Activated CD4-positive, alpha-beta T cell treated with anti-CD3 and anti-CD28 coated beads, Interleukin-2, Interleukin-6, amounts not matched to agents 100 ng/mL and 50 ng/mL, durations not matched to agents 16 hours and 8 hours (primary cell): ENCODE measurements around the gene ARL10.
A peak's percentile ranks its signal among the peaks of the same experiment; 100 is the strongest.

Source experiments
- DNase-seq: peaks from one replicate; pipeline ENCODE4 v3.0.0-alpha.2; 2020

ARL10 gene, protein sequence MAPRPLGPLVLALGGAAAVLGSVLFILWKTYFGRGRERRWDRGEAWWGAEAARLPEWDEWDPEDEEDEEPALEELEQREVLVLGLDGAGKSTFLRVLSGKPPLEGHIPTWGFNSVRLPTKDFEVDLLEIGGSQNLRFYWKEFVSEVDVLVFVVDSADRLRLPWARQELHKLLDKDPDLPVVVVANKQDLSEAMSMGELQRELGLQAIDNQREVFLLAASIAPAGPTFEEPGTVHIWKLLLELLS

DNA sequence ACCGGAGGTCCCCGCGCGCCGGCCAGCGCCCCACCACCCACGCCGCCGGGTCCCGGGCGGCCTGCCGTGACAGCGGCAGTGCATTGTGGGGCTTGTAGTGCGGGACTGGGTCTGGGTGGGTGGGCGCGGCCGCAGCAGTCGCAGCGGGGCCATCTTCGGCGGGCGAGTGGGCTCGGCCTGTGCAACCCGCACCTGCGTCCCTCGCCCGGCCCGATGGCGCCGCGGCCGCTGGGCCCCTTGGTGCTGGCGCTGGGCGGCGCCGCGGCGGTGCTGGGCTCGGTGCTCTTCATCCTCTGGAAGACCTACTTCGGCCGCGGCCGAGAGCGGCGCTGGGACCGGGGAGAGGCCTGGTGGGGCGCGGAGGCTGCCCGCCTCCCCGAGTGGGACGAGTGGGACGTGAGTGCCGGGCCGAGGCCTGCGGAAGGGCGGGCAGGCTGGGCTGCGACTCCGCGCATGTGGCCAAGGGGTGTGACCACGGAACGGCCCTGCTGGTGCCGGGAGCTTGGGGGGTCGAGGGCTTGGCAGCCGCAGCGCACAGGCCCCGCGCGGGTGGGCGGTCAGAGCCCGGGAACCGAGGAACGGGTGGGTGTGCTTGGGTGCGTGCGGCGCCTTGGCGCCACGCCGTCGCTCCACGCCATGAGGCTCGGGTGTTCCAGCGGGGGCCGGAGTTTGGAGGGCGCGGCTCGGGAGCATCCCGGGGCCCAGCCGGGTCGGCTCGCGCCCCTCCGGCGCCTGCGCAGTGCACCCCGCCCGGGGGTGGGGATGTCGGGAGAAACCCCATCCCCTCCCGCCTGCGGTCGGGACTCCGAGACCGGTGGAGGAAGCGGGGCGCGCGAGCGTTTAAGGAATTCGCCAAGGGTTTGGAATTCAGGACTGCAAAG, at the start of gene ARL10:
Gene ARL10, plus strand, starts transcription at position 137 of the 881 bp plus-strand sequence. Its CDS starts 77 bp downstream, at position 214.
- DNase-seq, result peak; percentile 65

DNA sequence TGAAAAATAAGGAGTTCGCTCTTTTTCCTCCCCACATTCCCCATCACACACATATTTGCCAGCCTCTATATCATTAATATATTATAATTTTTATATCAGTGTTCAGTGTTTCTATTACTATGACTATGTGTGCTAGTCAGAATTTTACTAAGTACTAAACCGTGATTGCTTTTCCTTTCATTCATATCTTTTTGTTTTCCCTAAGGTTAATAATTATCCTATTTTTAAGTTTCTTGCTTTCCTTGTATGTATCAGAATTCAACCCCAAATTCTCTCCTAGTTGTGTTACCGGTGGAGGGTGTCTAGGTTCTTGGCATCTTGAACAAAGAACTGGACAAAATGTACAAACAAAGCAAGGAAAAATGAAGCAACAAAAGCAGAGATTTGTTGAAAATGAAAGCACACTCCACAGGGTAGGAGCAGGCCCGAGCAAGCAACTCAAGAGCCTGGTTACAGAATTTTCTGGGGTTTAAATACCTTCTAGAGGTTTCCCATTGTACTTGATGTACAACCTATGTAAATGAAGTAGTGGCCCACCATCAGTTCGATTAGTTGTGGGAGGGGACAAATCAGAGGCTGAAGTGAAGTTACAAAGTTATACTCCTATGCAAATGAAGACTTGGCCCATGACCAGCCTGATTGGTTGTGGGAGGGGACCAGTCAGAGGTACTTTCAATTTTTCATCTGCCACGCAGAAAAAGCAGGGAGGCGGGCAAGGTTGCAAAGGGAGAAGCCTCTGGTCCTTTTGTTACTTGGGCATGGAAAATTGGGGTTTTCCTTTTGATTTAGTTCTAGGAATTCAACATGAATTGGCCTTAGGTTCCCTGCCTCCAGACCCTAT, 47.5 kb upstream of the ARL10 start:
- DNase-seq, result no peak

DNA sequence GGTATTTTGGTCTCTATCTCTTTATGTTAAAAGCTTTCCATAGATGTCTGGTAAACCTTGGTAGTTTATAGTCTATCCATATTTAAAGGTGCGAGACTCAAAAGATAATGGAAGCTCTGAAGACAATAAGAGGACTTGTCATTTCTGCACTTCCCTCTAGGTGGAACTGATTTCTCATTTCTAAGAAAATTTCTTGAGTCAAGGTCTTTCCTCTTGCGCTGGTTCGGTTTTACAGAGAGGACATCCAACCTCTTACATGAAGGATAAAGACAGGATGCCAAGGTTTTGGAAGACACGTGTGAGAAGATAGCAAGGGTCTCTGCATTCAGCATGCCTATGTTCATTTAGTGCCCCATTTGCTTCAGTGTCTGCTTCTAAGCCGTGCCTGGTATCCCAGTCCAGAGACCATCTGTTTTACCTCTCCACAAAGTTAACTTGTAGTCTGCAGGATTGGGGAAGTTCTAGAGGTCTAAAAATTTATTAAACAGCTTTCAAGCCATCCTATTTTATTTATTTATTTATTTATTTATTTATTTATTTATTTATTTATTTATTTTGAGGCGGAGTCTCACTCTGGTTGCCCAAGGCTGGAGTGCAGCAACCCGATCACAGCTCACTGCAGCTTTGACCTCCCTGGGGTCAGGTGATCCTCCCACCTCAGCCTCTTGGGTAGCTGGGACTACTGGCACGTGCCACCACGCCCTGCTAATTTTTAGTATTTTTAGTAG, 45.3 kb upstream of the ARL10 start:
- DNase-seq, result no peak

DNA sequence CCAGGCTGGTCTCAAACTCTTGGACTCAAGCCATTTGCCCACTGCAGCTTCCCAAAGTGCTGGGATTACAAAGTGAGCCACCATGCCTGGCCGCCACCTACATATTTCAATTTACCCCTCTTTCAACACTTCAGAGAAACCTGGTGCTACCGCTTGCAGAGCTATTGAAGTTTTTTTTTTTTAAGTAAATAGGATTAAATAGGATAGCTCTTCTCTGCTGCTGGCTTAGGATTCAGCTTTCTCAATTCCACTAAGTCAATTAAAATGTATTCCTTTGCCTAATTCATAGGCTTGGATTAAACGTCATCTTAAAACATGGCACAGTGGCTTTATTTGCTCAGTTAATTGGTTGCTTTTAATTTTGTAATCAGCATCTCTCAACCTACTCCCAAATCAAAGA, 44.7 kb upstream of the ARL10 start:
- DNase-seq, result no peak

DNA sequence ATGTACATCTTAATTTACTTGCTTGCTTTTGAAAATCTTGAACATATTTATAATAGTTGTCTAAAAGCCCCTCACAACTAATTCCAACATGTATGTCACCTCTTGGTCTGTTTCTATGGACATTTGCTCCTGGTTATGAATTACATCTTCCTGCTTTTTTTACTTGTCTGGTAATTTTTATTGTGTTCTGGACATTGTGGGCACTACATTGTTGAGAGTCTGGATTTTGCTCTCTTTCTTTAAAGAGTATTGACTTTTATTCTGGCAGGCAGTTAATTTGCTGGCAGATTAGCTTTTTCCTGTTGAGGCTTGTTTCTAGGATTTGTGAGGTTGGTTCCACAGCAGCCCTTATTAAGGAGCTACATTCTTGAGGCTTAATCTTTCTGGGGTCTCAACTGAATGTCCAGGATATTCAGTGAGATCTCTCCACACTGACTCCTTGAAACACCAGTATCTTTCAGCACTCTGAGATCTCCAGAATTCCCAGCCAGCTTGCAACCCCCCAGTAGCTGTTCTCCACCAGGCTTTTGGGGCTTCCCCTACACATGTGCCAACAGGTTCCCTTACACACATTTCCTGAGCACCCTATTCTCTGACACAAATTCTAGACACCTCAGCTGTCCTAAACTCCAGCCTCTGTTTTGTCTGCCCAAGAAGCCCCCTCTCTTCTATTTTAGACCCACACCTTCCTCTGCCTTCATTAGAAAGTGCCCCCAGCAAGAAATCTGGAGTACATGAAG, 31.1 kb upstream of the ARL10 start:
- no peak for DNase-seq

DNA sequence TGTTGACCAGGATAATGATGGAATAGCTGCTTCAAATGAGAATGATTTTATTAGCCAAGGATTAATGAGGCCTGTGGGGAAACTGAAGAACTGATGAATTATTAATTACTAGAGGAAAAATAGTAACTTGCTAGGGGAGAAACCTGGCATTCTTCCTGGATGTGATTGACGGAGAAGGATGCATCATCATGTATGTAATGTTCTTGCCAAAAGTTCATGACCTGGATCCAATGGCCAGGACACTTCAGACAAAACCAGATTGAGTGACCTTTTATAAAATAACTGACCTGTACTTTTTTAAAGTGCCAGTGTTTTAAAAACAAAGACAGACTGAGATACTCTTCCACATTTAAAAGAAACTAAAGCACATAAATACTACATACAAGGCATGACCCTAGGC, 27.4 kb upstream of the ARL10 start:
- DNase-seq, result no peak

DNA sequence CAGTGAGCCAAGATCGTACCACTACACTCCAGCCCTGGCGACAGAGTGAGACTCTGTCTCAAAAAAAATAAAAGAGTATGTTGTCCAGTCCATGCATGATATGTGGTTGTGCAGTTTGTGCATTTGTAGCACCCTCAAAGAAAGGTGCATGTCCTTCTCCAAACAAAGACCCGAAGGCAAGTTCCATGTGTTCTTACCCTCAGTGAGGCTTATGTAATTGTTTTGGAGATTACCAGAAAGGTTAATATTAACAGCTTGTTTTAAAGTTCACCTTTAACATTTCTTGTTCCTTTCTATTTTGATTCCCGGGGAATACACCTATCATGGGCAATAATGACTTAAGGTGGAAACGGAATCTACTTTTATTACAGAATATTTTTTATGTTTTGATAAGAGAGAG, 26.0 kb upstream of the ARL10 start:
- no peak for DNase-seq

DNA sequence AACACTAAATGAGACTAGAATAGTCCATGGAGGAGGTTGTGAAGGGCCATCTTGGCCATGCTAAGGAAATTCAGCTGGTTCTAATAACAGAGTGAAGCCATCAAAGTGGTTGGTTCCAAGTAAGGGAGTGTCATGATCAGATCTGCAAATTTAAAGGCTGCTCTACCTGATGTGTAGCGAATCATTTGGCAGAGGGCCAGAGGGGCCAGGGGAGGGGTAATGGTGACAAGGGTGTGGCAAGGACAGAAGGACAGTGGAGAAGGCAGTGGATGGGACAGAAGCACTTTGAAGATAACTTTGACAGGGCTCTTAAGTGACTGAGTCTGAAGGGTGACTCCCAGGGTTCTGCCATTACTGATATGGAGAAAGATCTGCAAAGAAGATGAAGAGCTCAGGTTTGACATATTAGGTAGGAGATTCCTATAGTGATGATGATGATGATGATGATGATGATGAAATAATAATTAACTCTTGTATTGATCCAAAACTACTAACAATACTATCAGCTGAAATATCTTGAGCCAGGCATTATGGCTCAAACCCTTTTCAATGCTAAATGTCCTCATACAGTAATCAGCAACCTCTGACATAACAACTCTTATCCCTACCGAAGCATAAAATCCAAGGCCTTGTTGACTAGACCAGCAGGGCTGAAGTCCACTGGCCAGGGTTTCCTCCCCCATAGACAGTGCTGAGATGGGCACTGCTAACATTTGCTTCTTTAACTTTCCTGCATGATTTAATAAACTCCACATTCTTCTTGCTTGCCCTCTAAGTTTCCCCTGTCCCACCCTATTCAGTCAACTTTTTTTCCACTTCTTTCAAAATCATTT, 23.7 kb upstream of the ARL10 start:
- DNase-seq, result no peak

DNA sequence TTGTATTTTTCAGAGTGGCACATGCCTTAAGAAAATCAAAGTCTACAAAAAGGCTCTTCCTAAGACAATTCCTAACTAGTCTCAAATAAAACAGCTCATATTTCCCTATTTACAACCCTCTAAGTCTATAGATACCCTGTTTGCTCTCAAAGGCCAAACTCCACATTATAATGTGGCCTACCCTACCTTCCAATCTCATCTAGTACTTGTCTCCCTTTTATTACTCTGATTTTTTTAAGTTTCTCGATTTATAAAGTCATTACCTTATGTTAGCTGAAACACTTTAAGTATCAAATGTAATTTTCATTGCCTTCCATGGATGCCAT, 23.2 kb upstream of the ARL10 start:
- DNase-seq, result no peak

DNA sequence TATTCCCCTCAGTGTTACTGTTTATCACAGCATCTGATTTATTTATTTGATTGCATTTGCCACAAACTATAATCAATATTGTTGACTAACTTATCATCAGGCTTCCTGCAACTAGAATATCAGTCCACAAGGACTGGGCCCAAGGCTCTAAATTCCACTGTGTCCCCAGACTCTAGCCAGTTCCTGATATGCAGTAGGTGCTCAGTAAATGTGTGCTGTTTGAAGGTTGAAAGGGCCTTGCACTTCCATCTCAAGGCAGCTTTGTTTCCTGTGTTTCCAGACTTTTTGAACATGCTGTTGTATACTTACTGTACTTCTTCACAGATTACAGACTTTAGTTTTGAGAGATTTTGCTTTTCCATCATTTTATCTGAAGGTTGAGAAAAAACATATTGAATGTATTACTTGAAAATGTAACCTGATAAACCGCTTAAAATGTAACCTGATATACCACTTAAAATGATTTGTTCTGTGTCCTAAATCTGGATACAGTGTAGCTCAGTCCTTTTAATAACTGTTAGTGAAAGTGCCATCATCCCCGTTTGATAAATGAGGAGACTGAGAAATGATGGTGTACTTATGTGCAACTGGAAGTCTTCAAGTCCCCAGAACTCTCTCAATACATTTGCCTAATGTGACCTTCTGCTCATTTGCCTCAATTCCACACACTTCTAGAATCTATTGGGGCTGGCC, 22.4 kb upstream of the ARL10 start:
- DNase-seq, result no peak

DNA sequence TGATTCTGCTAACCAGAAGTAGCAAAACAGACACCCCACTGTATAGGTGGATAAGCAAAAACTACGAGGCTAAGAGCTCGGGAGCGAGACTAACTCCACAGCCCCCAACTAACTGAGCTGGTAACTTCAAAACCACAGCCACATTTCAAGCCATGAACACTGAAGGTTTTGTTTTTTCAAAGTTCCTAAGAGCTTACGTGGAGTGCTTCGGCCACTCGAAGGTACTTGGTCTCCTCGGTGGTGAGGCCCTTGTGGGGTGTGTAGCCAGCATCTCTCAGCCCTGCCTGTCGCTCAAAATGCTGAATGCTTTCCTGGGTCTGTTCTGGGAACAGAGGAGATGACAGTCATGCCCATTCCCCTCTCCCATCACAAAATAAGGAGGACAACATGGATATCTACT, 14.9 kb upstream of the ARL10 start:
- DNase-seq, result no peak

DNA sequence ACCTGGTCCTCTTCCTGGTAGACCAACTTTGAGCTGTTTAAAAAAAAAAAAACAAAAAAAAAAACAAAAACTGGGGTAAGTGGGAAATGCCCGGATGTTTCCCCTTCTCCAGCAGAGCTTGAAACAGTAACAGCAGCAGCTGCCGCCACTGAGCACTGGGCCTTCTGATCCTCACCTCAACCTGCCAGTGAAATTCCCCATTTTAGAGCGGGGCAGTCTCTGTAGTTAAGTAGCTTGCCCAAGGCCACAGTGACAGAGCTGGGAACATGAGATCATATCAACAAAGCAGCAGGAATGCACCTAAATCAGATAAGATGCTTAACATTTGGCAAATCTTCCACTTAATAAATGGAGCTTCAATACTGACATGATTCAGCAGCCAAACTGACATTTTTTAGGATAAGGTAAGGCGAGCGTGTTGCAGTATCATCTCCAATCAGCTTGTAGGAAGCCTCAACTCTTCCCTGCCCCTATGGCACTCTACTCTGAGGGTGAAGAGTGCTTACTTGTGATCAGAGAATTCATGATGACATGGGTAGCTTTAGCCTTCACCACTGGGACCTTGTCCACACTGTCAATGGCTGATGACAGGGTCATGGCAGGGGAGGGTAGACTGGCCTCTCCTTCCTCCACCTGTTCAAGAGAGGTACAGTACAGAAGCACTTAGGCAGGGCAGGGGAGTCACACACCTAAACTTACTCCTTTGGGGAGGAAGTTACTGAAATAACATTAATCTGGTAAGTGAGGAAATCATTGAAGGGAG, 13.0 kb upstream of the ARL10 start:
- no peak for DNase-seq

DNA sequence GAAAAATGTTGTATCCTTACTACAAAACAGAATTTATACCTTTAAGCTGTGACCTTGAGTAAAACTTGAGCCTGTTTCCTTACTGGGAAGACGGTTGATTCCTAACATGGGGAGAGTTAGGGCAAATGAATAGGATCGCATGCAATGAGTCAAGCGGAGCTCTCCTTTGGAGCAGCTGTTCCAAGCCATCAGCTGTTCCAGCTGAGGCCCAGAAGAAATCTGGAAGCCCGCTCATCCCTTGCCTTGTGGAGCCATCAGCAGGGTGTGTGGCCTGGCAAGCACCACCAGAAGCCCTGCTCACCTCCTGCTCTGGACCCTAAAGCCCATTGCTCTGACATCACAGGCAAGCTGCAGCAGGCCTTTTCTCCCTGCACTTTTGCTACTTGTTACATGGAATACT, 11.8 kb upstream of the ARL10 start:
- no peak for DNase-seq

DNA sequence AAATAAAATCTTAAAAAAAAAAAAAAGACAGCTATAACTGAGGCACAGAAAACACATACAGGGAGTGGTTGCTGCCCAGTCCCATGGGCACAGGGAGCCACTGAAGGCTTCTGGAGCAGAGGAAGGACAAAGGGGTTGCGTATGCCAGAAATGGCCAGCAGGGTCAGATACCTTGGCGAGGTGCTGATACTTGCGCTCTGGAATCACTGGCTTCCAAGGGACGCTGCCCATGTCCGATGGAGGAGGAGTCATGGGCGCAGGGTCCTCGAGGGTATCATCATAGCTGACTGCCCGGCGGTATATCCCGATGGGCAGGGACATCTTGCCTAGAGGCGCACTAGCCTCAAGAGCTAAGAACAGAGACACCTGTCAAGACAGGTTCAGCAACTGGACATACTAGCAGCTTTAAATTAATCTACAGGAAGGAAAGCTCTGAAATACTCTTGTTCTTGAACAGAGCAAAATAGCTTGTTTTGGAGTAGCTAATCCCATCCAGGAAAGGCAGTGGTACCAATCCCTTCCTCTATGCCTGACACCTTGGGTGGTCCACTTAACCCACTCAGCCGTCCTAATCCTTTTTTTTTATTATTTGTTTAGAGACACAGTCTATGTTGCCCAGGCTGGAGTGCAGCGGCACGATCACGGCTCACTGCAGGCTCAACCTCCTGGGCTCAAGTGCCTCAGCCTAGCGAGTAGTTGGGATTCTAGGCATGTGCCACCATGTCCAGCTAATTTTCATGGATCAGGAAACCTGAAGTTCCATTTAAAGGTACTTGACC, 9.7 kb upstream of the ARL10 start:
- DNase-seq, result no peak

DNA sequence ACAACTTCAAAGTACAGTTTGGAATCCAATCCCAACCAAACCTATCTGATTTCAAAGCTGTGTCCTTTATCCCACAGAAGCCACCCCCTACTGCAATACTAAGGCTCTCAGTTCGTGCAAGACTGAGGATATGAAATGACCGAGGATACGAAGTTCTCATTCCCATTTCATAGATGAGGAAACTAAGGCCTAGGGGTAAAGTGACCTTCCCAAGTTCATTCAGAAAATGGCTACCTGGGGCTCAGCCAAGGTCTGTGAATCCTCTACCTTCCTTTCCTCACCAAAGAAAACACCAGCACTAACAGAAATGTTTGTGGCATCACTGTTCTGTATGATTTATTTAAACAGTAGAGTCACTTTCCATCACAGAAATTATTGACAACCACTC, 9.1 kb upstream of the ARL10 start:
- DNase-seq, result no peak

DNA sequence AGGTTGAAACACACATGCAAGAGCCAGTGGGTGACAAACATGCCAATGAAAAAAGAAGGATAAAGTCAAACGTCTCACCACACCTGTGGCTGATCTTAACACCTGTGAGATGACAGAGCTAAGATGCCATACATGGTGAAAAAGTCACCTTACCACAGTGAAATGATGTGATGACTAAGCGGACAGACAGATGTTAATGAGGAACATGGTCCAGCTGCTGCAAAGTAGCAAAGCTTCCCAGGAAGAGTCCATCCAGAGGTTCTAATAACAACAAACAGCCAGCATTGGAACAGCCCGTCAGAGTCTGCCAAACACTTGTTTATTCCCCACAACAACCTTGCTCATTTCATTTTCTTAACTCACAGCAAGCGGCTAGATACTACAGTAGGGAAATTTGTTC, 5.6 kb upstream of the ARL10 start:
- DNase-seq, result peak; percentile 14

DNA sequence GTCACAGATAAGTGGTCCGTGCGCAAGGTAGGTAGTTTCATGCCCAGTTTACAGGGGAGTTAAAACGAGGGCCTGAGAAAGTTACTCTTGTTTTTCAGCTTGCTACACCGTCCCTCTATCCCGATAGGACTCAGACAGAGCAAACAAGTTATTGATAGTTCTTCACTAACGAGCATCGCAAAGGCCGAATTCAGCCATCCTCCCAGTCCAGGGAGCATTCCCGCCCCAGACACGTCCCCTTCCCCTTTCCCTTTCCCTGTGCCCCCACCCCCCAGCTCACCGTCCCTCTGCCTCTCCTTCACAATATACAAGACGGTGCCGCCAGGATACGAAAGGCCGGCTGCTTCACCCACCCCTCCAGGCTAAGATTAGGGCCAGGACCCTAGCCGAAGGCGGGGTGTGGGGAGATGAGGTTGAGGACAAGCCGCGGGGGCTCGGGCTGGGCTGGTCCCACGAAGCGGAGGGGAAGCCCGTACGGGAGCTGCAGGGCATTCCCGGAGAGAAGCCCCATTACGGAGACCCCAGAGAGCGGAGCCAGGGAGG, 4.3 kb upstream of the ARL10 start:
- peak; percentile 3 for DNase-seq

DNA sequence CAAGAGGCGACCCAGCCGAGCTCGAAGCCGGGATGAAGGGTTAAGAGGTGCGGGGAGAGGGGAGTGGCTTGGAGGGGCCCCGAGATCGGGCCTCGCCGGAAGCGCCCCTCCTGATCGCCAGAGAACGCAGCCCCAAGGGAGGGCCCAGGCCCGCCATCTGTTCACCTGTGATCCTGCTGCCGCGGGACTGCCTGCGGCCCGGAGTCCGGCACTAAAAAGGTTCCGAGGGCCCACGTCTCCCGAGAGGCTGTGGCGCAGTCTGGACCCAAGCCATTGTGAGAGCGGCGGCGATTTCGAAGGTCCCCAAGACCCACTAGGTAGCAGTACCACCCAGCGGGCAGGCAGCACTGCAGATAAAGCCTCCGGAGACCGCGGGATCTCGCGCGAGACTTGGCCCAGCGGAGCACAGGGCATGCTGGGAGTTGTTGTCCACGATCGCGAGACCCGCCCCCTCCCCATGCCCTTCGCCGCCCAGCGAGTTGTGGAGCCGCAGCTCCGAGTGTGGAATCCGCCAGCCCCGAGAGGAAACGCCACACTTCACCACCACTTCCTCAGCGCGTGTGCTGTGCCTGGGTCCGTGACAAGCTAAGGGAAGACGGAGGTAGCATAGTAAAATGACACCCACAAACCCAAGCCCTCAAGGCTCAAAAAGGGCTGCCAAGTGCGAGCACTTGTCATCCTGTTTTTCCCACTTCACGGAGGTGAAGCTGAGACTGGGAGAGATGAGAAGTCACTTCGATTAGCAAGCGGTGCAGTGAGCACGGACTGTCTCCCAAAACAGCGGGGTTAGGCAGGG, 3.7 kb upstream of the ARL10 start, which contains the start of gene KIAA1191:
Gene KIAA1191, minus strand, starts transcription at position 328 of the 796 bp plus-strand sequence. CDS start 2,256 bp downstream, outside the sequence.
- DNase-seq, result peak; percentile 96
